IMR-90 (cell line): ENCODE data around the gene PSMG4. TPM values are rescaled to one million over a fixed set of nuclear protein-coding genes. Genes with fewer than 3 reads are reported as not detected.

ENCODE experiments used
- ATAC-seq: fragments of 200-7000 bp; cut with Tn5 transposase; 2 replicates; pipeline ENCODE4 v1.9.1; 2020; ENCODE audit warnings: low read depth, mild to moderate bottlenecking, moderate library complexity
- BruUV-seq: library from RNA; stranded (reverse); fragments of 400-500 nt; replicated peaks from 2 replicates; lab custom pipeline; 2021; lab: Mats Ljungman, UMichigan
- CTCF ChIA-PET: fragments of 300-600 bp; formaldehyde crosslinking; extraction: SDS; loops from one replicate; lab custom pipeline; 2021; ENCODE audit warnings: antibody characterized with exemption; lab: Yijun Ruan, JAX
- POLR2A ChIA-PET: fragments of 300-600 bp; sonication (Branson Sonifier 250); formaldehyde crosslinking; loops from one replicate; lab custom pipeline; 2022; ENCODE audit warnings: antibody characterized with exemption; ENCODE audit not compliant: unreplicated experiment; lab: Charles Lee
- DNase-seq: peaks from one replicate; pipeline ENCODE4 v3.0.0; 2013
- H2AFZ ChIP-seq: replicated peaks from 2 replicates; pipeline ENCODE3; 2013; ENCODE audit warnings: low read length, mild to moderate bottlenecking; ENCODE audit not compliant: poor library complexity
- H2AK5ac ChIP-seq: 2 replicates; pipeline ENCODE4 v1.6.1; 2013; ENCODE audit warnings: low read depth, low read length, inconsistent platforms
- H2AK9ac ChIP-seq: replicated peaks from 2 replicates; pipeline ENCODE3; 2013; ENCODE audit warnings: mild to moderate bottlenecking, low read depth, low read length, moderate library complexity; ENCODE audit not compliant: poor library complexity
- H2BK120ac ChIP-seq: 2 replicates; pipeline ENCODE4 v1.6.1; 2013; ENCODE audit warnings: low read depth, low read length, inconsistent platforms
- H2BK15ac ChIP-seq: 3 replicates; pipeline ENCODE4 v1.6.1; 2013; ENCODE audit warnings: low read depth, low read length, inconsistent platforms
- H2BK20ac ChIP-seq: 2 replicates; pipeline ENCODE4 v1.6.1; 2013; ENCODE audit warnings: low read depth, mild to moderate bottlenecking, inconsistent platforms, low read length, moderate library complexity
- H2BK5ac ChIP-seq: 2 replicates; pipeline ENCODE4 v1.6.1; 2013; ENCODE audit warnings: mild to moderate bottlenecking, low read depth, low read length, inconsistent platforms; ENCODE audit not compliant: poor library complexity, severe bottlenecking
- H3K14ac ChIP-seq: replicated peaks from 2 replicates; pipeline ENCODE4 v1.6.1; 2013; ENCODE audit warnings: low read depth, low read length, inconsistent platforms
- H3K18ac ChIP-seq: 2 replicates; pipeline ENCODE4 v1.6.1; 2013; ENCODE audit warnings: low read depth, low read length, control low read depth
- H3K23ac ChIP-seq: 2 replicates; pipeline ENCODE4 v1.6.1; 2013; ENCODE audit warnings: low read depth, low read length, inconsistent platforms
- H3K27ac ChIP-seq: 2 replicates; pipeline ENCODE4 v1.5.1; 2013; ENCODE audit warnings: mild to moderate bottlenecking, control low read depth, low read length; ENCODE audit not compliant: insufficient read depth
- H3K27me3 ChIP-seq: 2 replicates; pipeline ENCODE4 v1.6.1; 2013; ENCODE audit warnings: low read length; ENCODE audit not compliant: control insufficient read depth, insufficient read depth
- H3K36me3 ChIP-seq: 2 replicates; pipeline ENCODE4 v1.6.1; 2013; ENCODE audit warnings: low read length, mixed read lengths; ENCODE audit not compliant: control insufficient read depth, insufficient read depth
- H3K4ac ChIP-seq: 2 replicates; pipeline ENCODE4 v1.6.1; 2013; ENCODE audit warnings: low read depth, low read length, inconsistent platforms
- H3K4me1 ChIP-seq: 2 replicates; pipeline ENCODE4 v1.6.1; 2013; ENCODE audit warnings: low read length, mixed read lengths; ENCODE audit not compliant: control insufficient read depth, insufficient read depth
- H3K4me2 ChIP-seq: 2 replicates; pipeline ENCODE4 v1.6.1; 2013; ENCODE audit warnings: low read depth, mild to moderate bottlenecking, control low read depth, low read length, moderate library complexity
- H3K4me3 ChIP-seq: 2 replicates; pipeline ENCODE4 v1.5.1; 2013; ENCODE audit warnings: low read depth, mild to moderate bottlenecking, control low read depth, low read length, moderate library complexity; ENCODE audit not compliant: insufficient read depth
- H3K56ac ChIP-seq: 2 replicates; pipeline ENCODE4 v1.6.1; 2013; ENCODE audit warnings: low read length, inconsistent platforms; ENCODE audit not compliant: insufficient read depth; ENCODE audit errors: extremely low read depth
- H3K79me1 ChIP-seq, 2 experiments: 2 replicates each; pipeline ENCODE4 v1.6.1; 2013; ENCODE audit warnings: low read length in 2 of 2, inconsistent platforms in 1 of 2, low read depth in 1 of 2
- H3K9ac ChIP-seq: 2 replicates; pipeline ENCODE4 v1.6.1; 2013; ENCODE audit warnings: low read depth, low read length, control low read depth
- H3K9me1 ChIP-seq: 2 replicates; pipeline ENCODE4 v1.6.1; 2013; ENCODE audit warnings: low read length, inconsistent platforms; ENCODE audit not compliant: insufficient read depth
- H3K9me3 ChIP-seq: 2 replicates; pipeline ENCODE4 v1.6.1; 2013; ENCODE audit warnings: low read length; ENCODE audit not compliant: control insufficient read depth, insufficient read depth
- H4K20me1 ChIP-seq: 2 replicates; pipeline ENCODE4 v1.6.1; 2013; ENCODE audit warnings: low read length, inconsistent platforms; ENCODE audit not compliant: insufficient read depth
- H4K5ac ChIP-seq: 2 replicates; pipeline ENCODE4 v1.6.1; 2013; ENCODE audit warnings: mild to moderate bottlenecking, low read depth, low read length, control low read depth
- H4K8ac ChIP-seq, 2 experiments: 2 replicates each; pipeline ENCODE4 v1.6.1; 2013; ENCODE audit warnings: low read depth in 2 of 2, low read length in 2 of 2, control low read depth in 1 of 2, inconsistent platforms in 1 of 2
- H4K91ac ChIP-seq: 2 replicates; pipeline ENCODE4 v1.6.1; 2013; ENCODE audit warnings: low read depth, low read length, inconsistent platforms; ENCODE audit not compliant: insufficient read depth
- BHLHE40 ChIP-seq: fragments of 150-350 bp; IDR thresholded peaks from 2 replicates; pipeline ENCODE4 v1.6.1; 2016; ENCODE audit warnings: mild to moderate bottlenecking, low read depth, low read length
- CEBPB ChIP-seq: IDR thresholded peaks from 2 replicates; pipeline ENCODE4 v1.6.1; 2012; ENCODE audit warnings: low read depth, low read length, improper control_type of control experiment
- CHD1 ChIP-seq: IDR thresholded peaks from 2 replicates; pipeline ENCODE4 v1.6.1; 2012; ENCODE audit warnings: low read depth, low read length, improper control_type of control experiment
- FOS ChIP-seq: fragments of 150-350 bp; IDR thresholded peaks from 2 replicates; pipeline ENCODE4 v1.6.1; 2016; ENCODE audit warnings: low read depth, low read length
- MAFK ChIP-seq: IDR thresholded peaks from 2 replicates; pipeline ENCODE4 v1.6.1; 2012; ENCODE audit warnings: low read depth, low read length, improper control_type of control experiment
- MAZ ChIP-seq: IDR thresholded peaks from 2 replicates; pipeline ENCODE4 v1.6.1; 2012; ENCODE audit warnings: low read depth, mild to moderate bottlenecking, low read length, improper control_type of control experiment, moderate library complexity, borderline replicate concordance
- MXI1 ChIP-seq: IDR thresholded peaks from 2 replicates; pipeline ENCODE4 v1.6.1; 2012; ENCODE audit warnings: low read depth, mild to moderate bottlenecking, low read length, moderate library complexity, borderline replicate concordance
- NFE2L2 ChIP-seq: fragments of 150-350 bp; IDR thresholded peaks from 2 replicates; pipeline ENCODE4 v1.6.1; 2016; ENCODE audit warnings: low read depth, mild to moderate bottlenecking, low read length
- POLR2A ChIP-seq: IDR thresholded peaks from 2 replicates; pipeline ENCODE4 v1.6.1; 2012; ENCODE audit warnings: mild to moderate bottlenecking, low read depth, low read length
- RAD21 ChIP-seq: IDR thresholded peaks from 2 replicates; pipeline ENCODE4 v1.6.1; 2012; ENCODE audit warnings: low read length, improper control_type of control experiment
- RFX5 ChIP-seq: IDR thresholded peaks from 2 replicates; pipeline ENCODE4 v1.8.0; 2012; ENCODE audit warnings: low read depth, mild to moderate bottlenecking, low read length, moderate library complexity
- SMC3 ChIP-seq: fragments of 150-350 bp; IDR thresholded peaks from 2 replicates; pipeline ENCODE4 v1.6.1; 2016; ENCODE audit warnings: low read depth, mild to moderate bottlenecking, antibody characterized with exemption, low read length, moderate library complexity
- WGBS, 2 experiments: methylation state at CpG; one replicate each; pipeline versions ENCODE4 v1.1.5 to v1.1.7; 2013; ENCODE audit warnings: missing lambda C conversion rate in 2 of 2; ENCODE audit not compliant: insufficient read length in 1 of 2; ENCODE audit errors: extremely low coverage in 2 of 2; 5-methylcytosine and 5-hydroxymethylcytosine counted together
- dilution Hi-C: fragments of 300-500 bp; cut with HindIII; formaldehyde crosslinking; loops from one replicate; pipeline ENCODE4 v1.14.3; 2018; ENCODE audit warnings: low sequenced_read_pairs; ENCODE audit not compliant: unreplicated experiment
- in situ Hi-C: fragments of 300-500 bp; cut with MboI; formaldehyde crosslinking; loops from 3 replicates; pipeline ENCODE4 v1.14.3; 2019; ENCODE audit warnings: low sequenced_read_pairs, inconsistent platforms, mixed read lengths
- intact Hi-C: fragments of 100-400 bp; cut with micrococcal nuclease; formaldehyde crosslinking; loops from 2 replicates; pipeline ENCODE4 v1.10.0; 2022
- polyA plus RNA-seq, 3 experiments: library from polyadenylated mRNA; depleted of rRNA; stranded (reverse); fragments of >200 nt; gene quantifications; 2 replicates each; pipeline ENCODE4 v1.2.3, GENCODE V29; 2012; ENCODE audit warnings: low replicate concordance in 1 of 3
- total RNA-seq: library from RNA; depleted of rRNA; stranded (reverse); fragments of >200 nt; gene quantifications from 2 replicates; pipeline ENCODE4 v1.2.3, GENCODE V29; 2012
- TF ChIP-seq, protein P1 (sequence below): fragments of 150-350 bp; IDR thresholded peaks from 2 replicates; pipeline ENCODE4 v1.6.1; 2017; ENCODE audit warnings: mild to moderate bottlenecking, antibody characterized with exemption, low read length, low read depth
- TF ChIP-seq, protein P2 (sequence below): fragments of 150-350 bp; IDR thresholded peaks from 2 replicates; pipeline ENCODE4 v1.6.1; 2016; ENCODE audit warnings: low read depth, mild to moderate bottlenecking, low read length, moderate library complexity, borderline replicate concordance

The PSMG4 gene
- total and polyA plus RNA-seq, 2 of the 4 experiments (the other 2 are of a cell fraction), result 5.6 to 13.4 TPM

DNA sequence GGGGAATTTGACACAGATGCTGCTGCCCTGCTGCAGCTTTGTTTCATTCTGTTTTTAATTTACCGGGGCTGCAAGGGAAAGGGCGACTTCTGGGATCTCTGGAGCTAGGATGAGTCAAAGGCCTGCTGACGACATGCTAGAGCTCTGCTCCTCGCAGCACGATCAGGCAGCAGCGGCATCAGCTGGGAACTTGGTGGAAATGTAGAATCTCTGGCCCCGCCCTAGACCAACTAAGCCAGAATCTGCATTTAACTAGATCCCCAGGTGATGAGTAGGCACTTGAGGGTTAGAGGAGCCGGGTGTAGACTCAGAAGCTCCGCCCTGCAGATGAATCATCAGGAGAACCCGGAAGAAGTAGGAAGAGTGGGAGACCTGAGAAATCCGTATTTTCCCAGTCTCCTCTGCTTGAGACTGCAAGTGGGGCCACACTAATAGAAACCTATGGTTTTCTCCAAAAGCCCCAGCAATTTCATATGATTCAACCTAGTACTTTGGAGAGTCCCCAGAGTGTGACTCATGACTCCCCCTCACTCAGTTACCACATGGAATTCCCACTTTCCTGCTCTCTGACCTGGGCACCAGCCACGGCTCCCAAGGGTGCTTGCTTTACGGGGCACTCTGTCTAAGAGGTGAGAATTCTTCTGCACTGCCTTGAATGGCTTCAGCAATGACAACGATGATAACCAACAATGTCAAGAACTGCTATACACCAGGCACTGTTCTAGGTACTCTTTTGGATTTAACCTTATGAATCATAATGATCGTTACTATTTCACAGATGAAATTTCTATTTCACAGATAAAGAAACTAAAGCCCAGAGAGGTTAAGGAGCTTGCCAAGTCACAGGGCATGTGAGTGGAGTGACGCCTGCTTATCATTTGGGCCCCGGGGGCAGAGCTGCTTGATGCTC is 49.4 kb upstream of the PSMG4 start:
- in situ Hi-C loops, result no loop called here
- Histone ChIP-seq H3K4me1 (peaks cover 18% of the 10 kb centered on the region), H2AFZ (peak overlapping the region; percentile 52), H3K9me1 (peaks cover 6% of the 10 kb centered on the region), H3K9ac (no peak overlapping the region; the same call in 1 of the 2 replicates), H2BK15ac (peak overlapping the region; percentile 17; the same call in 1 of the 3 replicates), H4K5ac (peak overlapping the region; percentile 47), H3K23ac (peak overlapping the region; percentile 33; the same call in 1 of the 2 replicates), H3K36me3 (no peaks in the 10 kb centered on the region), H3K27ac (peak overlapping the region; percentile 33; the same call in 1 of the 2 replicates), H3K4ac (peak overlapping the region; percentile 52; the same call in 1 of the 2 replicates), H2BK120ac (peak overlapping the region; percentile 28), H4K8ac (peak overlapping the region; percentile 57 to 69), H4K91ac (0 out of 2 replicates have a peak overlapping the region, but pooled peaks have one; percentile 2), H3K14ac (0 out of 2 replicates have a peak overlapping the region, but pooled peaks have one; percentile 30), H3K56ac (no peak overlapping the region), H2AK9ac (peak overlapping the region; percentile 66), H2BK5ac (peak overlapping the region; percentile 53), H4K20me1 (no peaks in the 10 kb centered on the region), H3K18ac (peak overlapping the region; percentile 58; the same call in 1 of the 2 replicates), H2BK20ac (0 out of 2 replicates have a peak overlapping the region, but pooled peaks have one; percentile 49), H3K4me3 (no peak overlapping the region), H3K79me1 (no peaks in the 10 kb centered on the region), H3K9me3 (no peaks in the 10 kb centered on the region), H3K27me3 (no peaks in the 10 kb centered on the region), H2AK5ac (peak overlapping the region; percentile 69; the same call in 1 of the 2 replicates), H3K4me2 (peak overlapping the region; percentile 45)
- DNase-seq (peak; percentile 98), ATAC-seq (peak; percentile 82)
- WGBS, 2 experiments, result 19% methylated on average over 8 of the region's 17 CpGs; no CpG with 5 or more reads in 1 of the 2 experiments
- CTCF ChIA-PET, result interaction anchor here (0.5 to 1.2 kb wide), 4 partner anchors 14 to 84 kb away, joined by 3 to 4 read pairs (median 3); no protein-coding TSS in a partner anchor
- BruUV-seq, result no TSS peak
- POLR2A ChIA-PET, result no interaction called here
- dilution Hi-C loops, result no loop called here
- intact Hi-C loops, result loop anchor here (1.0 kb wide), 2 partner anchors 38 to 83 kb away; no protein-coding TSS in a partner anchor
- TF ChIP-seq, protein P1, sequence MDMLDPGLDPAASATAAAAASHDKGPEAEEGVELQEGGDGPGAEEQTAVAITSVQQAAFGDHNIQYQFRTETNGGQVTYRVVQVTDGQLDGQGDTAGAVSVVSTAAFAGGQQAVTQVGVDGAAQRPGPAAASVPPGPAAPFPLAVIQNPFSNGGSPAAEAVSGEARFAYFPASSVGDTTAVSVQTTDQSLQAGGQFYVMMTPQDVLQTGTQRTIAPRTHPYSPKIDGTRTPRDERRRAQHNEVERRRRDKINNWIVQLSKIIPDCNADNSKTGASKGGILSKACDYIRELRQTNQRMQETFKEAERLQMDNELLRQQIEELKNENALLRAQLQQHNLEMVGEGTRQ, result no peak; the same call in 1 of the 2 replicates
- peak; percentile 68 for TF ChIP-seq RAD21
- TF ChIP-seq, protein P2, sequence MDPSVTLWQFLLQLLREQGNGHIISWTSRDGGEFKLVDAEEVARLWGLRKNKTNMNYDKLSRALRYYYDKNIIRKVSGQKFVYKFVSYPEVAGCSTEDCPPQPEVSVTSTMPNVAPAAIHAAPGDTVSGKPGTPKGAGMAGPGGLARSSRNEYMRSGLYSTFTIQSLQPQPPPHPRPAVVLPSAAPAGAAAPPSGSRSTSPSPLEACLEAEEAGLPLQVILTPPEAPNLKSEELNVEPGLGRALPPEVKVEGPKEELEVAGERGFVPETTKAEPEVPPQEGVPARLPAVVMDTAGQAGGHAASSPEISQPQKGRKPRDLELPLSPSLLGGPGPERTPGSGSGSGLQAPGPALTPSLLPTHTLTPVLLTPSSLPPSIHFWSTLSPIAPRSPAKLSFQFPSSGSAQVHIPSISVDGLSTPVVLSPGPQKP, result no peak
- TF ChIP-seq MAFK, result peak; percentile 54
- TF ChIP-seq MAZ, result peak; percentile 40; the same call in 1 of the 2 replicates
- peak; percentile 52 for TF ChIP-seq BHLHE40
- peak; percentile 75 for TF ChIP-seq FOS
- no peak for TF ChIP-seq RFX5
- no peak for TF ChIP-seq MXI1
- peak; percentile 48; the same call in 1 of the 2 replicates for TF ChIP-seq SMC3
- peak; percentile 55; the same call in 1 of the 2 replicates for TF ChIP-seq CEBPB
- no peak for TF ChIP-seq CHD1
- TF ChIP-seq NFE2L2, result no peak
- TF ChIP-seq POLR2A, result peak; percentile 66
